H1 (cell line): Measurements from ENCODE around the gene TASOR2. TPM values are rescaled to one million over a fixed set of nuclear protein-coding genes. Genes with fewer than 3 reads are reported as not detected.

Experiments used
- CHD2 ChIP-seq: IDR thresholded peaks from 2 replicates; pipeline ENCODE4 v1.6.1; 2012; ENCODE audit warnings: low read length, improper control_type of control experiment
- KDM4A ChIP-seq: IDR thresholded peaks from one replicate; pipeline ENCODE4 v1.7.1; 2012; ENCODE audit warnings: low read depth, mild to moderate bottlenecking, moderate library complexity, low read length, inconsistent platforms; ENCODE audit not compliant: severe bottlenecking
- POLR2AphosphoS5 ChIP-seq: IDR thresholded peaks from 2 replicates; pipeline ENCODE4 v1.6.1; 2011; ENCODE audit warnings: low read depth, low read length
- SP2 ChIP-seq: IDR thresholded peaks from 2 replicates; pipeline ENCODE4 v1.6.1; 2012; ENCODE audit warnings: mild to moderate bottlenecking, low read length, inconsistent platforms
- polyA plus RNA-seq, 7 experiments: library from polyadenylated mRNA; depleted of rRNA in 3 of 7; stranded (reverse) in 5 of 7; unstranded in 2 of 7; fragments of >200 nt in 5 of 7; fragments of 200-250 nt in 2 of 7; gene quantifications; 1 replicate in 5 of 7; 2 replicates in 1 of 7; 4 replicates in 1 of 7; pipeline versions ENCODE4 v1.2.1 to v1.2.3, GENCODE V29; 2011 to 2013; ENCODE audit warnings: missing spikeins in 2 of 7, mixed read lengths in 2 of 7
- total RNA-seq: library from RNA; stranded (reverse); fragmentation: NEBNext Ultra II Directional; extraction: Animal tissue kit (Norgen Biotek cat#: 25700); gene quantifications from 2 replicates; pipeline ENCODE4 v1.2.1, GENCODE V29; 2021

The TASOR2 gene
- total and polyA plus RNA-seq, 2 of the 8 experiments (the other 6 are each of a cell fraction or from before 2014, with no cell fraction given) = 13.1 to 74.9 TPM

DNA sequence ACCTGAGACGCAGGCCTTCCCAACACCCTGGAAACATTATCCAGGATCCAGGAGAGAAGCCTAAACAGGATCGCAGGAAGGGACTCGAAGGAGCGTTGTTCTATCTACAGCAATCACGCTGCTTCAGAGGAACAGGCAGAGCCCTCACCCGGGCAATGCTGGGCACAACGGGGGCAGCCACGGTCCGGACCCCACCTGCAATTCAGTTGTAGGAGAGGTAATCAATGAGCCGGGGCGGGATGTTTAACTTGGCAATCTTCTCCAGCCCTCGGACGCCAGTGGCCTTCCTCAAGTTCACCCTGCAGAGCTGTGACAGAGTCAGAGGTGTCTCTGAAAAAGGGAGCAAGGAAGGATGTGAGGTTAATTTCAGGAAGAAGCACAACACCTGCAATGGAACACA is 44.1 kb upstream of the TASOR2 start (continued):
- TF ChIP-seq CHD2 = no peak
- no peak for TF ChIP-seq KDM4A
- TF ChIP-seq POLR2AphosphoS5 = no peak
- TF ChIP-seq SP2 = no peak
